HFF-Myc (cell line): Measurements from ENCODE around the gene RIMKLA.

ENCODE experiments used
- DNase-seq: peaks from one replicate; pipeline ENCODE4 v3.0.0-alpha.2; 2011; ENCODE audit warnings: low read depth; ENCODE audit errors: extremely low read depth
- H3K4me3 ChIP-seq: replicated peaks from 2 replicates; pipeline ENCODE4 v1.5.1; 2011; ENCODE audit warnings: low read depth, mild to moderate bottlenecking, control low read depth, low read length
- CTCF ChIP-seq: IDR thresholded peaks from 2 replicates; pipeline ENCODE4 v1.5.1; 2012; ENCODE audit warnings: mild to moderate bottlenecking, low read depth, low read length, control low read depth; ENCODE audit errors: missing control alignments

The RIMKLA gene

GRCh38 chr1:42456010-42456753, 75.6 kb downstream of the RIMKLA start, which contains the start of the genes PPCS and ZMYND12:
Gene PPCS (plus strand): TSS chr1:42456543. CDS start chr1:42456566, 23 bp downstream.
Gene ZMYND12 (minus strand): TSS chr1:42456022. CDS start chr1:42455997, 25 bp downstream.
- H3K4me3 ChIP-seq: peak within 1 kb of the TSS; percentile 55
- no peak for TF ChIP-seq CTCF
- peak; percentile 50 for DNase-seq

DNA sequence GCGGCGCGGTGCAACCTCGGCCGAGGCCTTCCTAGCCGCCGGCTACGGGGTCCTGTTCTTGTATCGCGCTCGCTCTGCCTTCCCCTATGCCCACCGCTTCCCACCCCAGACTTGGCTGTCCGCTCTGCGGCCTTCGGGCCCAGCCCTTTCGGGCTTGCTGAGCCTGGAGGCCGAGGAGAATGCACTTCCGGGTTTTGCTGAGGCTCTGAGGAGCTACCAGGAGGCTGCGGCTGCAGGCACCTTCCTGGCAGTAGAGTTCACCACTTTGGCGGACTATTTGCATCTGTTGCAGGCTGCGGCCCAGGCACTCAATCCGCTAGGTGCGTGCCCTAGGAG, 76.1 kb downstream of the RIMKLA start:
- no peak for TF ChIP-seq CTCF
- peak overlapping the region; percentile 55 for H3K4me3 ChIP-seq
- DNase-seq: peak; percentile 12

GRCh38 chr1:42461196-42461595, 80.6 kb downstream of the RIMKLA start:
- no peak for DNase-seq
- TF ChIP-seq CTCF: no peak
- no peak overlapping the region for H3K4me3 ChIP-seq

GRCh38 chr1:42462828-42463763, 82.5 kb downstream of the RIMKLA start, which contains the start of gene CCDC30:
Gene CCDC30 (plus strand): TSS chr1:42463286. CDS start chr1:42480552, 17,266 bp downstream.
- TF ChIP-seq CTCF: no peak
- peak; percentile 98 for DNase-seq
- peak within 1 kb of the TSS; percentile 58 for H3K4me3 ChIP-seq

- H3K4me3 ChIP-seq: peak overlapping the region; percentile 58
- no peak for TF ChIP-seq CTCF
- DNase-seq: no peak
These were observed 83.3 kb downstream of the RIMKLA start for GRCh38 chr1:42463921-42464320.

DNA sequence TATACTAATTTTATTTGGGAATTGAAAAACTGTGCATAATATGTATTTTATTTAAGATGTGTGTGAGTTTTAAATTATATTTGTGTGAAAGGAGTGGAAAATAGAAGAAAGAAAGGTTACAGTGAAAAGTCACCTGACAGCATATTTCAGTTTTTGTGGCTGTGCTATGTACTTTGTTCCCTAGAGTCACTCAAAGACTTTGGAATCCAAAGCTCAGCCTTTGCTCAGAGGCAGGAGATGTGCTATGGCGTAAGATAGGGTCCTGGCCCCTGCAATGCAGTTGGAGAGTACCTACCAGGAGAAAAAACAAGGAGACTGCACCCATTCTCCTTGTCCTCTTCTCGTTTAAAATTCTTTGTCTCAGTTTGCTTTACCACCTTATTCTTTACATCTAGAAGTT, 85.4 kb downstream of the RIMKLA start:
- DNase-seq: no peak
- H3K4me3 ChIP-seq: no peak overlapping the region
- no peak for TF ChIP-seq CTCF
